Caco-2 (cell line): ENCODE data around the gene NCOA6. TPM values are rescaled to one million over a fixed set of nuclear protein-coding genes. Genes with fewer than 3 reads are reported as not detected.

ENCODE experiments used
- BruUV-seq: library from RNA; stranded (reverse); fragments of 400-500 nt; replicated peaks from 2 replicates; lab custom pipeline; 2021; lab: Mats Ljungman, UMichigan
- CTCF ChIA-PET: fragments of 300-600 bp; sonication (Branson Sonifier 250); formaldehyde crosslinking; loops from one replicate; lab custom pipeline; 2022; ENCODE audit warnings: antibody characterized with exemption; lab: Charles Lee
- POLR2A ChIA-PET: fragments of 300-600 bp; sonication (Branson Sonifier 250); formaldehyde crosslinking; loops from one replicate; lab custom pipeline; 2022; ENCODE audit warnings: antibody characterized with exemption; lab: Charles Lee
- DNase-seq, 2 experiments: peaks; one replicate each; pipeline versions ENCODE4 v3.0.0 to v3.0.0-alpha.2; 2020 to 2022
- H3K27me3 ChIP-seq: replicated peaks from 2 replicates; pipeline ENCODE4 v1.6.0; 2011; ENCODE audit warnings: low read length; ENCODE audit not compliant: control insufficient read depth, insufficient read depth
- H3K36me3 ChIP-seq: 2 replicates; pipeline ENCODE4 v1.5.1; 2011; ENCODE audit warnings: low read length; ENCODE audit not compliant: control insufficient read depth, insufficient read depth
- H3K4me1 ChIP-seq: fragments of 250-450 bp; sonication (Bioruptor Pico); 2 replicates; pipeline ENCODE4 v1.5.1; 2020; ENCODE audit warnings: mild to moderate bottlenecking
- H3K4me3 ChIP-seq: 2 replicates; pipeline ENCODE4 v1.5.1; 2011; ENCODE audit warnings: low read depth, mild to moderate bottlenecking, control low read depth, low read length
- H3K9me3 ChIP-seq: fragments of 250-450 bp; sonication (Bioruptor Pico); 2 replicates; pipeline ENCODE4 v1.5.1; 2020; ENCODE audit warnings: mild to moderate bottlenecking, moderate library complexity
- H3K27ac Mint-ChIP-seq: one replicate; pipeline ENCODE4 v1.8.0; 2022; ENCODE audit warnings: mixed read lengths; ENCODE audit not compliant: unreplicated experiment
- H3K27me3 Mint-ChIP-seq: one replicate; pipeline ENCODE4 v1.8.0; 2022; ENCODE audit warnings: mixed read lengths; ENCODE audit not compliant: insufficient read depth, unreplicated experiment
- H3K36me3 Mint-ChIP-seq: one replicate; pipeline ENCODE4 v1.8.0; 2022; ENCODE audit warnings: mild to moderate bottlenecking, mixed read lengths; ENCODE audit not compliant: insufficient read depth, unreplicated experiment
- H3K4me1 Mint-ChIP-seq: one replicate; pipeline ENCODE4 v1.8.0; 2022; ENCODE audit warnings: low read depth, mixed read lengths; ENCODE audit not compliant: unreplicated experiment
- H3K4me3 Mint-ChIP-seq: one replicate; pipeline ENCODE4 v1.8.0; 2022; ENCODE audit warnings: mild to moderate bottlenecking, moderate library complexity, mixed read lengths; ENCODE audit not compliant: unreplicated experiment
- H3K9me3 Mint-ChIP-seq: one replicate; pipeline ENCODE4 v1.8.0; 2022; ENCODE audit warnings: mixed read lengths; ENCODE audit not compliant: unreplicated experiment
- CTCF ChIP-seq, 2 experiments: fragments of 200-600 bp in 1 of 2; IDR thresholded peaks; 1 replicate in 1 of 2; 2 replicates in 1 of 2; pipeline versions ENCODE4 v1.5.1 to v1.8.0; 2011 to 2022; ENCODE audit warnings: antibody characterized with exemption in 1 of 2, control low read depth in 1 of 2, inconsistent platforms in 1 of 2, low read depth in 1 of 2, low read length in 1 of 2, mild to moderate bottlenecking in 1 of 2, moderate library complexity in 1 of 2; ENCODE audit not compliant: insufficient read depth in 1 of 2, severe bottlenecking in 1 of 2, unreplicated experiment in 1 of 2
- intact Hi-C: fragments of 100-400 bp; cut with micrococcal nuclease; formaldehyde crosslinking; loops from one replicate; pipeline ENCODE4 v1.10.0; 2022; ENCODE audit not compliant: unreplicated experiment
- total RNA-seq: library from RNA; stranded (reverse); gene quantifications from 2 replicates; pipeline ENCODE4 v1.2.3, GENCODE V29; 2022

The NCOA6 gene
- total RNA-seq, 1 experiment from 2014 or later = 65.1 TPM

GRCh38 chr20:34709044-34709830 lies 116.2 kb downstream of the NCOA6 start:
- H3K27ac Mint-ChIP-seq = peak overlapping the region; percentile 19
- DNase-seq = peak; percentile 94 to 95
- no TSS peak for BruUV-seq
- TF ChIP-seq CTCF (IDR thresholded peaks at IDR 0.05; ENCODE audit: insufficient read depth in 1 of 2, low read depth in 1 of 2, low read length in 1 of 2, severe bottlenecking in 1 of 2, unreplicated experiment in 1 of 2) = no peak
- H3K36me3 ChIP-seq = peaks cover under 1% of the 10 kb centered on the region; the same call in 1 of the 2 replicates
- no peaks in the 10 kb centered on the region for H3K9me3 Mint-ChIP-seq
- H3K4me3 Mint-ChIP-seq = peak overlapping the region; percentile 78
- H3K36me3 Mint-ChIP-seq = peaks cover 52% of the 10 kb centered on the region
- ChIA-PET CTCF (interaction anchor here (0.5 to 2.5 kb wide), 14 partner anchors 18 to 519 kb away, joined by 3 to 14 read pairs (median 5); partner anchors contain the start of gene DYNLRB1), POLR2A (interaction anchor here (0.6 to 0.7 kb wide), 3 partner anchors 10 to 127 kb away, joined by 3 read pairs; partner anchors contain the start of gene PIGU)
- H3K27me3 ChIP-seq = no peaks in the 10 kb centered on the region
- peak overlapping the region; percentile 82 for H3K4me3 ChIP-seq
- peaks cover 27% of the 10 kb centered on the region for H3K4me1 ChIP-seq
- H3K27me3 Mint-ChIP-seq = no peaks in the 10 kb centered on the region
- H3K4me1 Mint-ChIP-seq = peaks cover 34% of the 10 kb centered on the region
- intact Hi-C loops = loop anchor here (1.0 to 5.0 kb wide), 5 partner anchors 33 to 406 kb away; partner anchors contain the start of gene AHCY
- H3K9me3 ChIP-seq = no peaks in the 10 kb centered on the region

- TF ChIP-seq CTCF (IDR thresholded peaks at IDR 0.05; ENCODE audit: insufficient read depth in 1 of 2, low read depth in 1 of 2, low read length in 1 of 2, severe bottlenecking in 1 of 2, unreplicated experiment in 1 of 2) = peak; percentile 89 to 92
- intact Hi-C loops = loop anchor here (1.0 to 5.0 kb wide), 7 partner anchors 32 to 406 kb away; partner anchors contain the start of gene AHCY
- no peaks in the 10 kb centered on the region for H3K9me3 Mint-ChIP-seq
- H3K4me1 Mint-ChIP-seq = peaks cover 36% of the 10 kb centered on the region
- DNase-seq = peak; percentile 81 to 89
- CTCF ChIA-PET = interaction anchor here (0.7 to 2.5 kb wide), 14 partner anchors 18 to 518 kb away, joined by 3 to 14 read pairs (median 5); partner anchors contain the start of gene DYNLRB1
- peak overlapping the region; percentile 78 for H3K4me3 Mint-ChIP-seq
- H3K36me3 ChIP-seq = no peaks in the 10 kb centered on the region; the same call in 1 of the 2 replicates
- H3K4me1 ChIP-seq = peaks cover 27% of the 10 kb centered on the region
- peak overlapping the region; percentile 82 for H3K4me3 ChIP-seq
- BruUV-seq = no TSS peak
- no peaks in the 10 kb centered on the region for H3K9me3 ChIP-seq
- H3K27ac Mint-ChIP-seq = peak overlapping the region; percentile 19
- H3K27me3 Mint-ChIP-seq = peaks cover 2% of the 10 kb centered on the region
- POLR2A ChIA-PET = no interaction called here
- no peaks in the 10 kb centered on the region for H3K27me3 ChIP-seq
- peaks cover 55% of the 10 kb centered on the region for H3K36me3 Mint-ChIP-seq
These were observed 116.8 kb downstream of the NCOA6 start for GRCh38 chr20:34708621-34709043.
